GM19467 (cell line): ENCODE data around the gene TMEM165.

Experiments
- ATAC-seq: cut with Tn5 transposase; IDR thresholded peaks from one replicate; pipeline ENCODE4 v1.9.1; 2021; ENCODE audit warnings: mild to moderate bottlenecking, moderate library complexity; ENCODE audit not compliant: unreplicated experiment

The TMEM165 gene

GRCh38 chr4:55405073-55405472, 9.3 kb downstream of the TMEM165 start:
- ATAC-seq: no peak

GRCh38 chr4:55406545-55406944, 10.8 kb downstream of the TMEM165 start:
- ATAC-seq: no peak

GRCh38 chr4:55407119-55407518, 11.4 kb downstream of the TMEM165 start:
- no peak for ATAC-seq

- ATAC-seq: no peak
Observed at GRCh38 chr4:55407764-55408163, 12.0 kb downstream of the TMEM165 start.

- no peak for ATAC-seq
Observed at GRCh38 chr4:55409468-55410171, 13.9 kb downstream of the TMEM165 start.

- no peak for ATAC-seq
Observed at GRCh38 chr4:55410431-55410830, 14.7 kb downstream of the TMEM165 start.

GRCh38 chr4:55411621-55412020, 15.9 kb downstream of the TMEM165 start:
- no peak for ATAC-seq

- ATAC-seq: no peak
Observed at GRCh38 chr4:55416176-55416575, 20.4 kb downstream of the TMEM165 start.

GRCh38 chr4:55424791-55425190, 29.0 kb downstream of the TMEM165 start:
- no peak for ATAC-seq

GRCh38 chr4:55431710-55432336, 36.1 kb downstream of the TMEM165 start:
- ATAC-seq: no peak

- ATAC-seq: no peak
Observed at GRCh38 chr4:55435141-55435841, 39.5 kb downstream of the TMEM165 start.

GRCh38 chr4:55437356-55437796, 41.6 kb downstream of the TMEM165 start:
- no peak for ATAC-seq

- ATAC-seq: no peak
Observed at GRCh38 chr4:55437823-55438222, 42.1 kb downstream of the TMEM165 start.

GRCh38 chr4:55438314-55438713, 42.6 kb downstream of the TMEM165 start:
- ATAC-seq: no peak

- no peak for ATAC-seq
Observed at GRCh38 chr4:55439023-55439422, 43.3 kb downstream of the TMEM165 start.

GRCh38 chr4:55440786-55441185, 45.0 kb downstream of the TMEM165 start:
- no peak for ATAC-seq

GRCh38 chr4:55442541-55442940, 46.8 kb downstream of the TMEM165 start:
- ATAC-seq: no peak

- ATAC-seq: no peak
Observed at GRCh38 chr4:55444827-55445226, 49.1 kb downstream of the TMEM165 start.

GRCh38 chr4:55445921-55446577, 50.3 kb downstream of the TMEM165 start:
- ATAC-seq: no peak

GRCh38 chr4:55446578-55446922, 50.8 kb downstream of the TMEM165 start:
- no peak for ATAC-seq

GRCh38 chr4:55447108-55447708, 51.5 kb downstream of the TMEM165 start:
- ATAC-seq: no peak
